NT2/D1 (cell line): Measurements from ENCODE around the gene PDE4B.

ENCODE experiments used
- SUZ12 ChIP-seq: IDR thresholded peaks from 2 replicates; pipeline ENCODE4 v1.6.1; 2011; ENCODE audit not compliant: insufficient read length, insufficient read depth; ENCODE audit errors: extremely low read depth
- YY1 ChIP-seq: IDR thresholded peaks from 2 replicates; pipeline ENCODE4 v1.6.1; 2011; ENCODE audit not compliant: insufficient read length, insufficient read depth
- ZNF274 ChIP-seq: IDR thresholded peaks from 2 replicates; pipeline ENCODE4 v1.6.1; 2011; ENCODE audit warnings: mild to moderate bottlenecking, low read depth, low read length

DNA sequence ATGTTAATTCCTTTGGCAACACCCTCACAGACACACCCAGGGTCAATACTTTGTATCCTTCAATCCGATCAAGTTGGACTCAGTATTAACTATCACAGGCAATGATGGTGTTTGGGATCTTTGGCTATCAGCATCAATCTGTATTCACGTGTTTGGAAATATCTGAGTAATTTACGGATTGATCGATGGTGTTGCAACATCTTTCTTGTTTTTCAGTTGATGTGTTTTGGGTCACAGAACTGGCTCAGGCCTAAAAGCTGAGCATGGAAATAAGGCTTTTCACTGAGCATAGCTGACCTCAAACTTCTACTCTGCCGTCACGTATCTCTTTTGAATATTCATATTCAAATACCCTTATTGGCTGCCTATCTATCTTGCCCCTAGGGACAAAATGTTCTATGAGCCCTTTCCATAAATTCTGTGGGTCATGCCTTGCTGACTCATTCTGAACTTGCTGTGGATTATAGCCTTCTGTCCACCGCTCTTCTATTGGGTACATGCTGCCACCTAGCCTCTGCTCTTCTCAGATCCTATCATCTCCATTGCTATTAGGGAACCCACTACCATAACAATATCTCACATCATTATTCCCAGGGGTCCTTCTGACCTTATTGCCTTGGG, 156.0 kb downstream of the PDE4B start:
- TF ChIP-seq SUZ12 (no peak), ZNF274 (no peak), YY1 (no peak)
